BJ (cell line): ENCODE data around the gene VASN. TPM values are rescaled to one million over a fixed set of nuclear protein-coding genes. Genes with fewer than 3 reads are reported as not detected.

Experiments
- CTCF ChIA-PET: fragments of 350-600 bp; formaldehyde crosslinking; extraction: SDS; loops from one replicate; lab custom pipeline; 2021; ENCODE audit warnings: antibody characterized with exemption, inconsistent platforms; lab: Yijun Ruan, JAX
- POLR2A ChIA-PET: fragments of 300-600 bp; sonication (Branson Sonifier 250); formaldehyde crosslinking; extraction: SDS; loops from one replicate; lab custom pipeline; 2021; ENCODE audit warnings: antibody characterized with exemption; lab: Charles Lee
- DNase-seq: peaks from one replicate; pipeline ENCODE4 v3.0.0-alpha.2; 2011; ENCODE audit warnings: low read depth
- H3K27me3 ChIP-seq: 2 replicates; pipeline ENCODE4 v1.6.0; 2011; ENCODE audit warnings: low read length; ENCODE audit not compliant: control insufficient read depth, insufficient read depth
- H3K36me3 ChIP-seq: 2 replicates; pipeline ENCODE4 v1.5.1; 2011; ENCODE audit warnings: low read length; ENCODE audit not compliant: control insufficient read depth, insufficient read depth
- H3K4me3 ChIP-seq: 2 replicates; pipeline ENCODE4 v1.5.1; 2011; ENCODE audit warnings: low read depth, mild to moderate bottlenecking, control low read depth, low read length
- CTCF ChIP-seq: IDR thresholded peaks from 2 replicates; pipeline ENCODE4 v1.5.1; 2011; ENCODE audit warnings: low read depth, mild to moderate bottlenecking, control low read depth, inconsistent platforms, low read length, moderate library complexity; ENCODE audit not compliant: insufficient read depth
- polyA plus RNA-seq: library from polyadenylated mRNA; depleted of rRNA; stranded (reverse); fragments of >200 nt; gene quantifications from 2 replicates; pipeline ENCODE4 v1.2.3, GENCODE V29; 2011

Gene VASN
- polyA plus RNA-seq, 1 experiment: 71.6 TPM

- no peak for TF ChIP-seq CTCF
- no peaks in the 10 kb centered on the region for H3K27me3 ChIP-seq
- H3K4me3 ChIP-seq: no peak overlapping the region
- ChIA-PET POLR2A (interaction anchor here (1.5 kb wide), 1 partner anchor 10 kb away, joined by 3 read pairs; no protein-coding TSS in a partner anchor), CTCF (interaction anchor here (1.0 to 8.1 kb wide), 4 partner anchors 9 to 28 kb away, joined by 3 to 48 read pairs (median 4); partner anchors contain the start of gene PAM16)
- H3K36me3 ChIP-seq: peaks cover 61% of the 10 kb centered on the region
- no peak for DNase-seq
These were observed 7.5 kb downstream of the VASN start for GRCh38 chr16:4378999-4379690.

- Histone ChIP-seq H3K36me3 (peaks cover 61% of the 10 kb centered on the region), H3K4me3 (no peak overlapping the region), H3K27me3 (no peaks in the 10 kb centered on the region)
- CTCF ChIA-PET: interaction anchor here (1.2 to 8.1 kb wide), 3 partner anchors 8 to 22 kb away, joined by 4 to 48 read pairs (median 5); no protein-coding TSS in a partner anchor
- no peak for TF ChIP-seq CTCF
- POLR2A ChIA-PET: interaction anchor here (1.5 kb wide), 1 partner anchor 11 kb away, joined by 3 read pairs; no protein-coding TSS in a partner anchor
- DNase-seq: no peak
These were observed 8.7 kb downstream of the VASN start for GRCh38 chr16:4380119-4381063.

GRCh38 chr16:4381072-4381934 lies 9.7 kb downstream of the VASN start:
- Histone ChIP-seq H3K4me3 (no peak overlapping the region), H3K36me3 (peaks cover 56% of the 10 kb centered on the region), H3K27me3 (no peaks in the 10 kb centered on the region)
- TF ChIP-seq CTCF: no peak
- ChIA-PET CTCF (interaction anchor here (1.6 to 8.1 kb wide), 2 partner anchors 20 to 21 kb away, joined by 5 to 48 read pairs; no protein-coding TSS in a partner anchor), POLR2A (no interaction called here)
- DNase-seq: no peak

GRCh38 chr16:4381935-4382794 lies 10.5 kb downstream of the VASN start:
- POLR2A ChIA-PET: no interaction called here
- Histone ChIP-seq H3K4me3 (no peak overlapping the region), H3K36me3 (peaks cover 54% of the 10 kb centered on the region), H3K27me3 (no peaks in the 10 kb centered on the region)
- CTCF ChIA-PET: interaction anchor here (8.1 kb wide), 1 partner anchor 21 kb away, joined by 48 read pairs; no protein-coding TSS in a partner anchor
- TF ChIP-seq CTCF: no peak
- no peak for DNase-seq
